ENCODE results near the gene PTGDR2. TPM values are rescaled to one million over a fixed set of nuclear protein-coding genes. Genes with fewer than 3 reads are reported as not detected.

PTGDR2 gene
- total RNA-seq, 1 experiment from 2014 or later: 0.07 TPM

DNA sequence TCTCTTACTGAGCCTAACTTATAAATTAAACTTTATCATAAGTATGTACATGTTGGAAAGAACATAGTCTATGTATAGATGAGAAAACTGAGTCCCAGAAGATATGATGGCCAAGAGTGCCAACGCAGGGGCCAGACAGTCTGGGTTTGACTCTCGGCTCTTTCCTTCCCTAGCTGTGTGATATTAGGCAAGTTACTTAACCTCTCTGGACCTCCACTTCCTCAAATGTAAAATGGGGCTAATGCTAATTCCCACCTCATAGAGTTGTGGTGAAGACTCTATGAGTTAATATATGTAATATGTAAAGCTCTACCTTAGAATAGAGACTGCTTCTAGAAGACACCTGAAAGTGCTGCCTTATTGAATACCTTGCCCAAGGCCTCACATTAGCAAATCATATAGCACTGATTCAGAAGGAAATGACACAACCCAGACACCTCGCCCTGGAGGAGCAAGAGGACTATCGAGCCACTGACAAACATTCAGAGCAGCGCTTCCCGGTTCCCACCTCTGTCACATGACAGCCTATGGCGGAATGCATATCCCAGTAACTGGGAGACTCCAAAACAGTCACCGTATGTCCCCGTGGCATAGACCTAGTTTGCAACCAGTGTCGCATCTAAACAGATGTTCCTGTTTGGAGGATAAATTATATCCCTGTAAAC lies 25.1 kb downstream of the PTGDR2 start (continued):
- TF ChIP-seq, protein P1, sequence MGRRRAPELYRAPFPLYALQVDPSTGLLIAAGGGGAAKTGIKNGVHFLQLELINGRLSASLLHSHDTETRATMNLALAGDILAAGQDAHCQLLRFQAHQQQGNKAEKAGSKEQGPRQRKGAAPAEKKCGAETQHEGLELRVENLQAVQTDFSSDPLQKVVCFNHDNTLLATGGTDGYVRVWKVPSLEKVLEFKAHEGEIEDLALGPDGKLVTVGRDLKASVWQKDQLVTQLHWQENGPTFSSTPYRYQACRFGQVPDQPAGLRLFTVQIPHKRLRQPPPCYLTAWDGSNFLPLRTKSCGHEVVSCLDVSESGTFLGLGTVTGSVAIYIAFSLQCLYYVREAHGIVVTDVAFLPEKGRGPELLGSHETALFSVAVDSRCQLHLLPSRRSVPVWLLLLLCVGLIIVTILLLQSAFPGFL (CRISPR knock-in tag; IDR thresholded peaks at IDR 0.05; ENCODE audit: borderline replicate concordance): no peak
- TF ChIP-seq ZNF396 (CRISPR knock-in tag; IDR thresholded peaks at IDR 0.05; ENCODE audit: borderline replicate concordance): no peak
- TF ChIP-seq, protein P2, sequence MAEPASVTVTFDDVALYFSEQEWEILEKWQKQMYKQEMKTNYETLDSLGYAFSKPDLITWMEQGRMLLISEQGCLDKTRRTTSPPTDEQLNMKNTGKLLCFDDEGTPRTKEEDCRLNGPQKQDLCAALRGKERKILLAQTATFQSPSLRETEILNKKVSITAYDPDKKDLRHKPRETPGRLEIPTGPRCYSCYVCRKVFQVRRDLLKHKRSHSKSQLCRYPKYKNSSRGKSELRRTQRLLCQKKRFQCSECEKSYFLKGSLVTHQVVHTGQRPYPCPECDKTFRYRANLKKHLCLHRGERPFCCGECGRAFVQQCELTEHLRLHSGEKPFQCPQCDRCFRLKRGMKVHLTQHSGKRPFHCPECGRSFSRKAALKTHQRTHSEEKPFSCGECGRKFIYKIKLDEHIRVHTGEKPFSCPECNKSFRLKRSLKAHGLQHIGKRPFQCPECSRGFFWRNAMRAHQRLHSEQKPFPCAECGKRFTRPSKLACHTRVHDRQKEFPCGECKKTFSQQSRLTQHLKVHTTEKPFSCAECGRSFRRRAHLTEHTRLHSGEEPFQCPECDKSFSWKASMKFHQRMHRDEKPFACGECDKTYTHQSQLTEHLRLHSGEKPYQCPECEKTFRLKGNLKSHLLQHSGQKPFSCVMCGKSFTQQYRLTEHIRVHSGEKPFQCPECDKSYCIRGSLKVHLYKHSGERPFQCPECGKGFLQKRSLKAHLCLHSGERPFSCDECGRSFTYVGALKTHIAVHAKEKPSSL (CRISPR knock-in tag; conservative IDR thresholded peaks at IDR 0.05): no peak

DNA sequence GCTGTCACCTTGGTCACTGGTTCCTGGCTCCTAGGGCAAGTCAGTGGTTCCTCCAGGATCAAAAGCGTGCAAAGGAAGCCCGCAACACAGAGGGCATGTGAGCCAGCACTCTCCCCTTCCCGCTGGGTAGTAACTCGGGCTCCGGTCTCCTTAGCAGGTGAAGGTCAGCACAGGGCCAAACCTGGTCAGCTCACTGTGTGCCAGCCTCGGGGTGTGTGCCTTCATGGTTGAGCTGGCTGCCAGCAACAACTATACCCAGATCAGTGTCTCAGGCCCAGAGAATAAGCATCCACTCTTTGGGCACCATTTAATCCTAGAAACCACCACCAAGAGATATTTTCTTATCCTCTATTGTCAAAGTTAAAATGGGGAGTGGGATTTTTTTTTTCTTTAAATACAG lies 30.0 kb downstream of the PTGDR2 start:
- Mint-ChIP-seq H3K4me3 (no peak overlapping the region), H3K27me3 (ENCODE audit: low read depth) (no peaks in the 10 kb centered on the region), H3K9me3 (no peaks in the 10 kb centered on the region), H3K27ac (no peak overlapping the region), H3K36me3 (no peaks in the 10 kb centered on the region), H3K4me1 (no peaks in the 10 kb centered on the region)
- CTCF ChIA-PET: interaction anchor here (2.6 kb wide), 1 partner anchor 62 kb away, joined by 16 read pairs; no protein-coding TSS in a partner anchor
- POLR2A ChIA-PET: no interaction called here
- ATAC-seq (no peak), DNase-seq (ENCODE audit: low spot score) (no peak)
- no peak for TF ChIP-seq SOX15 (CRISPR knock-in tag; IDR thresholded peaks at IDR 0.05)
- TF ChIP-seq, protein P3, sequence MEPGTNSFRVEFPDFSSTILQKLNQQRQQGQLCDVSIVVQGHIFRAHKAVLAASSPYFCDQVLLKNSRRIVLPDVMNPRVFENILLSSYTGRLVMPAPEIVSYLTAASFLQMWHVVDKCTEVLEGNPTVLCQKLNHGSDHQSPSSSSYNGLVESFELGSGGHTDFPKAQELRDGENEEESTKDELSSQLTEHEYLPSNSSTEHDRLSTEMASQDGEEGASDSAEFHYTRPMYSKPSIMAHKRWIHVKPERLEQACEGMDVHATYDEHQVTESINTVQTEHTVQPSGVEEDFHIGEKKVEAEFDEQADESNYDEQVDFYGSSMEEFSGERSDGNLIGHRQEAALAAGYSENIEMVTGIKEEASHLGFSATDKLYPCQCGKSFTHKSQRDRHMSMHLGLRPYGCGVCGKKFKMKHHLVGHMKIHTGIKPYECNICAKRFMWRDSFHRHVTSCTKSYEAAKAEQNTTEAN (CRISPR knock-in tag; IDR thresholded peaks at IDR 0.05): no peak
- TF ChIP-seq ESRRA (CRISPR knock-in tag; IDR thresholded peaks at IDR 0.05; ENCODE audit: borderline replicate concordance): no peak
- TF ChIP-seq, protein P4, sequence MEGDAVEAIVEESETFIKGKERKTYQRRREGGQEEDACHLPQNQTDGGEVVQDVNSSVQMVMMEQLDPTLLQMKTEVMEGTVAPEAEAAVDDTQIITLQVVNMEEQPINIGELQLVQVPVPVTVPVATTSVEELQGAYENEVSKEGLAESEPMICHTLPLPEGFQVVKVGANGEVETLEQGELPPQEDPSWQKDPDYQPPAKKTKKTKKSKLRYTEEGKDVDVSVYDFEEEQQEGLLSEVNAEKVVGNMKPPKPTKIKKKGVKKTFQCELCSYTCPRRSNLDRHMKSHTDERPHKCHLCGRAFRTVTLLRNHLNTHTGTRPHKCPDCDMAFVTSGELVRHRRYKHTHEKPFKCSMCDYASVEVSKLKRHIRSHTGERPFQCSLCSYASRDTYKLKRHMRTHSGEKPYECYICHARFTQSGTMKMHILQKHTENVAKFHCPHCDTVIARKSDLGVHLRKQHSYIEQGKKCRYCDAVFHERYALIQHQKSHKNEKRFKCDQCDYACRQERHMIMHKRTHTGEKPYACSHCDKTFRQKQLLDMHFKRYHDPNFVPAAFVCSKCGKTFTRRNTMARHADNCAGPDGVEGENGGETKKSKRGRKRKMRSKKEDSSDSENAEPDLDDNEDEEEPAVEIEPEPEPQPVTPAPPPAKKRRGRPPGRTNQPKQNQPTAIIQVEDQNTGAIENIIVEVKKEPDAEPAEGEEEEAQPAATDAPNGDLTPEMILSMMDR (IDR thresholded peaks at IDR 0.05): no peak
- no peak for TF ChIP-seq ZNF121 (CRISPR knock-in tag; IDR thresholded peaks at IDR 0.05)
- no peak for TF ChIP-seq SMAD4 (CRISPR knock-in tag; IDR thresholded peaks at IDR 0.05)
- TF ChIP-seq, protein P5, sequence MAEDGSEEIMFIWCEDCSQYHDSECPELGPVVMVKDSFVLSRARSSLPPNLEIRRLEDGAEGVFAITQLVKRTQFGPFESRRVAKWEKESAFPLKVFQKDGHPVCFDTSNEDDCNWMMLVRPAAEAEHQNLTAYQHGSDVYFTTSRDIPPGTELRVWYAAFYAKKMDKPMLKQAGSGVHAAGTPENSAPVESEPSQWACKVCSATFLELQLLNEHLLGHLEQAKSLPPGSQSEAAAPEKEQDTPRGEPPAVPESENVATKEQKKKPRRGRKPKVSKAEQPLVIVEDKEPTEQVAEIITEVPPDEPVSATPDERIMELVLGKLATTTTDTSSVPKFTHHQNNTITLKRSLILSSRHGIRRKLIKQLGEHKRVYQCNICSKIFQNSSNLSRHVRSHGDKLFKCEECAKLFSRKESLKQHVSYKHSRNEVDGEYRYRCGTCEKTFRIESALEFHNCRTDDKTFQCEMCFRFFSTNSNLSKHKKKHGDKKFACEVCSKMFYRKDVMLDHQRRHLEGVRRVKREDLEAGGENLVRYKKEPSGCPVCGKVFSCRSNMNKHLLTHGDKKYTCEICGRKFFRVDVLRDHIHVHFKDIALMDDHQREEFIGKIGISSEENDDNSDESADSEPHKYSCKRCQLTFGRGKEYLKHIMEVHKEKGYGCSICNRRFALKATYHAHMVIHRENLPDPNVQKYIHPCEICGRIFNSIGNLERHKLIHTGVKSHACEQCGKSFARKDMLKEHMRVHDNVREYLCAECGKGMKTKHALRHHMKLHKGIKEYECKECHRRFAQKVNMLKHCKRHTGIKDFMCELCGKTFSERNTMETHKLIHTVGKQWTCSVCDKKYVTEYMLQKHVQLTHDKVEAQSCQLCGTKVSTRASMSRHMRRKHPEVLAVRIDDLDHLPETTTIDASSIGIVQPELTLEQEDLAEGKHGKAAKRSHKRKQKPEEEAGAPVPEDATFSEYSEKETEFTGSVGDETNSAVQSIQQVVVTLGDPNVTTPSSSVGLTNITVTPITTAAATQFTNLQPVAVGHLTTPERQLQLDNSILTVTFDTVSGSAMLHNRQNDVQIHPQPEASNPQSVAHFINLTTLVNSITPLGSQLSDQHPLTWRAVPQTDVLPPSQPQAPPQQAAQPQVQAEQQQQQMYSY (CRISPR knock-in tag; IDR thresholded peaks at IDR 0.05): no peak
- TF ChIP-seq CREM (CRISPR knock-in tag; IDR thresholded peaks at IDR 0.05): no peak
- no peak for TF ChIP-seq MXD4 (CRISPR knock-in tag; IDR thresholded peaks at IDR 0.05; ENCODE audit: borderline replicate concordance)
- TF ChIP-seq, protein P6, sequence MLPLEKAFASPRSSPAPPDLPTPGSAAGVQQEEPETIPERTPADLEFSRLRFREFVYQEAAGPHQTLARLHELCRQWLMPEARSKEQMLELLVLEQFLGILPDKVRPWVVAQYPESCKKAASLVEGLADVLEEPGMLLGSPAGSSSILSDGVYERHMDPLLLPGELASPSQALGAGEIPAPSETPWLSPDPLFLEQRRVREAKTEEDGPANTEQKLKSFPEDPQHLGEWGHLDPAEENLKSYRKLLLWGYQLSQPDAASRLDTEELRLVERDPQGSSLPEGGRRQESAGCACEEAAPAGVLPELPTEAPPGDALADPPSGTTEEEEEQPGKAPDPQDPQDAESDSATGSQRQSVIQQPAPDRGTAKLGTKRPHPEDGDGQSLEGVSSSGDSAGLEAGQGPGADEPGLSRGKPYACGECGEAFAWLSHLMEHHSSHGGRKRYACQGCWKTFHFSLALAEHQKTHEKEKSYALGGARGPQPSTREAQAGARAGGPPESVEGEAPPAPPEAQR (CRISPR knock-in tag; IDR thresholded peaks at IDR 0.05): no peak
- TF ChIP-seq ZNF423 (CRISPR knock-in tag; IDR thresholded peaks at IDR 0.05): no peak
- TF ChIP-seq NR2C2 (CRISPR knock-in tag; IDR thresholded peaks at IDR 0.05): no peak
- TF ChIP-seq, protein P7, sequence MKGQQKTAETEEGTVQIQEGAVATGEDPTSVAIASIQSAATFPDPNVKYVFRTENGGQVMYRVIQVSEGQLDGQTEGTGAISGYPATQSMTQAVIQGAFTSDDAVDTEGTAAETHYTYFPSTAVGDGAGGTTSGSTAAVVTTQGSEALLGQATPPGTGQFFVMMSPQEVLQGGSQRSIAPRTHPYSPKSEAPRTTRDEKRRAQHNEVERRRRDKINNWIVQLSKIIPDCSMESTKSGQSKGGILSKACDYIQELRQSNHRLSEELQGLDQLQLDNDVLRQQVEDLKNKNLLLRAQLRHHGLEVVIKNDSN (CRISPR knock-in tag; IDR thresholded peaks at IDR 0.05): no peak
